ENCODE data around the gene HLF.

DNA sequence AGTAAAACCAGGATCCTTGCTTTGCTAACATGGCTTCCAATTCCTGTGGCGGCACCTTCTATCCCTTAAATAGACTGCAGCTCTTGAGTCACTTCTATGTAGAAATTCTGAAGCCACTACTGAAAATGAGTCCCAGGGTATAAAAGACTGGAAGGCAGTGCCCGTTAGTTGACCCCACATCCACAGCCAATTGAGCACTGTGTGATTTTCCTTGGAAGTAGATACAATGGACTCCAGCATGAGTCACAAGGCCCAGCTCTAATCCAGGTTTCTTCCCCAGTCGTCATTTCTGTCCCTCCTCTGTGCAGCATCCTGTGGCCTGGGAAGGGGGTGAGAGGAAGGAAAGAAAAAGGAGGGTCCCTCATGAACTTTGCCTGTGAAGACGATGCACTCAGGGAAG lies 69.5 kb downstream of the HLF start:
- TF ChIP-seq, protein P1, sequence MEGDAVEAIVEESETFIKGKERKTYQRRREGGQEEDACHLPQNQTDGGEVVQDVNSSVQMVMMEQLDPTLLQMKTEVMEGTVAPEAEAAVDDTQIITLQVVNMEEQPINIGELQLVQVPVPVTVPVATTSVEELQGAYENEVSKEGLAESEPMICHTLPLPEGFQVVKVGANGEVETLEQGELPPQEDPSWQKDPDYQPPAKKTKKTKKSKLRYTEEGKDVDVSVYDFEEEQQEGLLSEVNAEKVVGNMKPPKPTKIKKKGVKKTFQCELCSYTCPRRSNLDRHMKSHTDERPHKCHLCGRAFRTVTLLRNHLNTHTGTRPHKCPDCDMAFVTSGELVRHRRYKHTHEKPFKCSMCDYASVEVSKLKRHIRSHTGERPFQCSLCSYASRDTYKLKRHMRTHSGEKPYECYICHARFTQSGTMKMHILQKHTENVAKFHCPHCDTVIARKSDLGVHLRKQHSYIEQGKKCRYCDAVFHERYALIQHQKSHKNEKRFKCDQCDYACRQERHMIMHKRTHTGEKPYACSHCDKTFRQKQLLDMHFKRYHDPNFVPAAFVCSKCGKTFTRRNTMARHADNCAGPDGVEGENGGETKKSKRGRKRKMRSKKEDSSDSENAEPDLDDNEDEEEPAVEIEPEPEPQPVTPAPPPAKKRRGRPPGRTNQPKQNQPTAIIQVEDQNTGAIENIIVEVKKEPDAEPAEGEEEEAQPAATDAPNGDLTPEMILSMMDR (IDR thresholded peaks at IDR 0.05; ENCODE audit: insufficient read depth, low read length): no peak
- TF ChIP-seq POLR2AphosphoS5 (IDR thresholded peaks at IDR 0.05; ENCODE audit: low read depth): no peak
- no peak for TF ChIP-seq GABPA (IDR thresholded peaks at IDR 0.05; ENCODE audit: low read depth)
- no peak for TF ChIP-seq SPI1 (IDR thresholded peaks at IDR 0.05; ENCODE audit: borderline replicate concordance, low read depth)
